NCI-H1092 (cell line): ENCODE data around the gene ZNF740.
"Not testable (repeated sequence)": the region's sequence is repeated elsewhere in the genome, so short reads cannot be mapped to it uniquely, and the experiment has no call there.

ENCODE experiments used
- DNase-seq: peaks from one replicate; lab custom pipeline; 2025; lab: John Stamatoyannopoulos, UW

The ZNF740 gene, protein sequence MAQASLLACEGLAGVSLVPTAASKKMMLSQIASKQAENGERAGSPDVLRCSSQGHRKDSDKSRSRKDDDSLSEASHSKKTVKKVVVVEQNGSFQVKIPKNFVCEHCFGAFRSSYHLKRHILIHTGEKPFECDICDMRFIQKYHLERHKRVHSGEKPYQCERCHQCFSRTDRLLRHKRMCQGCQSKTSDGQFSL

DNA sequence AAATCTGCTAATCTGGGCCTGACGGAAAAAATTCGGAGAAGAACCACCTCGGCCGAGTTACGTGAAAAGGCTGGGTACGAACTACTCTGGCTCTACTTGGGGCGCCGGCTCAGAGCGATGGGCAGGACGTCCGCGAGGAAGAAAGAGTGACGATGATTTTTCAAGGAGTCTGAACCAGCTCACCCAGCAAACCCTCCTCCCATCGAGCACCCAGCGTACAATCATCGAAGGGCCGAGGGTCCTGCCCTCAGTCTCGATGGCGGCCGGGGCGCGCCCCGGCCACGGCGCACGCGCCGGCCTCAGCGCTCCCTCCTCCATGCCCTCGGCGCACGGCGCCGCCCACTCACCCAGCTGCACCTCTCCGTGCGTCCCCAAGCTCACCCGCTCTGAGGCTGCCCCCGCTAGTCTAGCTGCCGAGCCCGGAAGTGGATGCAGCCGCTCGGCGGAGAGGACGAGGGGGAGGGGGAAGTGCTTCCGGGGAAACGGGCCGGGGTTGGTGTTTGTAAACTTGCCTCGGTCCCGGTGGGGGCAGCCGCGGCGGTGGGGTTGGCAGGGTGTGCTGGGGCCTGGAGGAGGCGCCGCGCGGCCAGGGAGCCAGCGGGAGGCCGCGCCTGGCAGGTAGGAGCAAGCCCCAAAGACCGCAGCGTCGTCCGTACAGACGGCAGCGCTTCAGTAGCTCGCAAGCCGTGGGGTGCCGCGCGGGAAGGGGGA is at the start of gene ZNF740, which contains the start of gene CSAD:
ZNF740 (plus strand) TSS at position 503 of the 711 bp plus-strand sequence. CDS start 1,262 bp downstream, outside the sequence.
CSAD (minus strand) TSS at position 706 of the 711 bp plus-strand sequence. CDS start 7,455 bp downstream, outside the sequence.
- DNase-seq, result peak; percentile 91

DNA sequence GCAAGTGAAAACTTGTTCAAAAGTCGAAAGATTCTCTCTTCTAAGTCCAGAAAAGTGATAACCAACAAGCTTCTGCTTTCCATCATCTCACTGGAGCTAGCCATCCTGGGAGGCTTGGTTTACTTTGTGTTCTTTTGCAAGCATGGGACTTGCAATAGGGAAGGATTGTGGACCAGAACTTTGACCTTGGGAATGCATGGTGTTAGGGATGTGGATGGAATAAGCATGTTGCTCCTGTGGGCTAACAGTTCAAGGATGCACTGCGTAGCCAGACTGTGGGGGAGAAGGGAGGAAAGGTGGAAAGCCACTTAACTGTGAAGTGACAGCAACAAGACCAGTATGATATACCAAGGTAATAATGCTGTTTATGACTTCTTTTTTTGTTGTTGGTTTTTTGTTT is 48.7 kb upstream of the ZNF740 start:
- DNase-seq, result no peak

DNA sequence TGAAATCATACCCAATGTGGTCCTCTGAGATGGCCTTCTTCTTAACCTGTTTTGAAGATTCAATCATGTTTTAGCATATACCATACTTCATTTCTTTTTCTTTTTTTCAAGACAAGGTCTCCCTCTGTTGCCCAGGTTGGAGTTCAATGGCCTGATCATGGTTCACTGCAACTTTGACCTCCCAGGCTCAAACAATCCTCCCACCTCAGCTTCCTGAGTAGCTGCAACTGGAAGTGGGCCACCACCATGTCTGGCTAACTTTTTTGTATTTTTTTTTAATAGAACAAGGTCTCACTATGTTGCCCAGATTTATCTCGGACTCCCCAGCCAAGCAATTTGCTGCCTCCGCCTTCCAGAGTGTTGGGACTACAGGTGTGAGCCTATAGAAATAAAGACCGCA is 46.8 kb upstream of the ZNF740 start:
- DNase-seq, result no peak

DNA sequence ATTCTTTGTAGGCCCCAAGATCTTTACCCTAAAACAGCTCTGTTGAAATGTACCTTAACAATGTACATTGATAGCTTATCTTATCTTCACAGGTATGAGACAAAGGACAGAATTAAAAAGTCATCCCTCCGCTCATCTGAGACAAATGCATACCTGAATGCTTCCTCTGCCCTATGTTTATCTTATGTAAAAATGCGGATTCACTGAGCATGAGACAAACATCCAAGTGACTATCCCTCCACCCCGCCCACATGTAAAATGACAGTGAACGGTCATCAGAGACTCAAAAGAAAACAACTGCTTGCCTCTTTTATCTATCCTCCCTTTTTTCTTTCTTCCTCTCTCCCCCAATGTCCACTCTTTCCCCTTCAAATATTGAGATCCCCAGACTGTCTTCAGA is 37.2 kb upstream of the ZNF740 start:
- DNase-seq, result no peak

DNA sequence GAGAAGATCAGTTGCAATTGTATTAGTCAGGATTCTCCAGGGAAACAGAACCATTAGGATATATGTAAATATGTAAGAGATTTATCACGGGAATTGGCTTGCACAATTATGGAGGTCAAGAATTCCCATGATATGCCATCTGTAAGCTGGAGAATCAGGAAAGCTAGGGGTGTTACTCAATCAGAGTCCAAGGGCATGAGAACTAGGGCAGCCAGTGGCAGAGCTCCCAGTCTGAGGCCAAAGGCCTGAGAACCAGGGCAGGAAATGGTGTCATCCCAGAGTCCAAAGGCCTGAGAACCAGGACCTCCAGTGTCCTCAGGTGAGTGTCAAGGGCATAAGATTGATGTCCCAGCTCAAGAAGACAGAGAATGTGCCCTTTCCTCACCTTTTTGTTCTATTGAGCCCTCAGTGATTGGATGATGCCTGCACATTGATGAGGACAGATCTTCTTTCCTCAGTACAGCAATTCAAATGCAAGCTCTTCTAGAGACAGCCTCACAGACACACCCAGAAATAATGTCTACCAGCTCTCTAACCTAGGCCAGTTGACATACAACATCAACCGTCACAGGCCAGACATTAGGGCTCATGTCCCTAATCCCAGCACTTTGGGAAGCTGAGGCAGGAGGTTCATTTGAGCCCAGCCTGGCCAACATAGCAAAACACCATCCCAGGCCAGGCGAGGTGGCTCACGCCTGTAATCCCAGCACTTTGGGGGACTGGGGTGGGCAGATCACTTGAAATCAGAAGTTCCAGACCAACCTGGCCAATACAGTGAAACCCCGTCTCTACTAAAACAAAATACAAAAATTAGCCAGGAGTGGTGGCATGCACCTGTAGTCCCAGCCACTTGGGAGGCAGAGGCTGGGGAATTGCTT is 34.9 kb upstream of the ZNF740 start:
- no peak for DNase-seq

DNA sequence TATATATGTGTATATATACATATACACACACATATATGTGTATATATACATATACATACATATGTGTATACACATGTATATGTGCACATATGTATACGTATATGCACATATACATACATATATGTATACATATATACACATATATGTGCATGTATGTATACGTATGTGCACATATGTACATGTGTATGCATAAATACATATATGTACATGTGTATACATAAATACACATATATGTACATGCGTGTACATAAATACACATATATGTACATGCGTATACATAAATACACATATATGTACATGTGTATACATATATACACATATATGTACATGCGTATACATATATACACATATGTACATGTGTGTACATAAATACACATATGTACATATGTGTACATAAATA is 33.3 kb upstream of the ZNF740 start:
- no peak for DNase-seq

DNA sequence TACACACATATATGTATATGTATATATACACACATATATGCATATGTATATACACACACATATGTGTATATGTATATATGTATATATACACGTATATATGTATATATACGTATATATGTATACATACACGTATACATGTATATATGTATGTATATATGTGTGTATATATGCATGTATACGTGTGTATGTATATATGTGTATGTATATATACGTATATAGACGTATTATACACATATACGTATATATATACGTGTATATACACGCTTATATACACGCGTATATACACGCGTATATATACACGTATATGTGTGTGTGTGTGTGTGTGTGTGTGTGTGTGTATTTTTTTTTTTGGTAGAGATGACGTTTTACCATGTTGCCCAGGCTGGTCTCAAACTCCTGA is 32.9 kb upstream of the ZNF740 start:
- no peak for DNase-seq

DNA sequence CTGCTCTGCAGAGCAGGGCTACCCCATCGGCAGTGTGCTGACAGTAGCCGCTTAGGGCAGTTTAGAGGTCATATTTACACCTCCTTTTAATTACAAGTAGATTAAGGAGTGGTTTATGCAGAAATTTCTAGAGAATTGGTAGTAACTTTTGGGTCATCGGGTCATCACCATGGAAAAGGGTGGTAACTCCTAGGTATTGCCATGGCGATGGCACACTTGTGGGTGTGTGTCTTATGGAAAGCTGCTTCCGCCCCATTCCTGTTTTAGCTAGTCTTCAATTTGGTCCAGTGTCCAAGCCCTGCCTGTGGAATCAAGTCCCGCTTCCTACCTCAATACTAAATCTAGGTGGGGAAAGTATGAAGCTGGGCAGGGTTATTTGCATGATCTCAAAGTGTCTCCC is 29.5 kb upstream of the ZNF740 start:
- DNase-seq, result no peak

DNA sequence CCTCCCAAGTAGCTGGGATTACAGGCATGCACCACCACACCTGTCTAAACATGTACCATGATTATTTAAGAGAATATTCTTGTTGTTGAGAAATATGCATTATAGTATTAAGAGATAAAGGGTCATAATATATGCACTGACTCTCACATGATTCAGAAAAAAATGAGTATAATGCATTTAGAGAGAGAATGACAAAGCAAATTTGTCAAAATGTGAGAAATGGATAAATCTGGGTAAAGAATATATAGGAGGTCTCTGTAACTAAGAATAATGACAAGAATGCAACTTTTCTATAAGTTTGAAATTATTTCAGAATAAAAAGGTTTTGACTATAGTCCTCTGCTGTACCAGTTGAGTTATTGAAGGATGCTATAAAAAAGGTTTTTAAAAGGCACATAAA is 28.1 kb upstream of the ZNF740 start:
- DNase-seq, result no peak

DNA sequence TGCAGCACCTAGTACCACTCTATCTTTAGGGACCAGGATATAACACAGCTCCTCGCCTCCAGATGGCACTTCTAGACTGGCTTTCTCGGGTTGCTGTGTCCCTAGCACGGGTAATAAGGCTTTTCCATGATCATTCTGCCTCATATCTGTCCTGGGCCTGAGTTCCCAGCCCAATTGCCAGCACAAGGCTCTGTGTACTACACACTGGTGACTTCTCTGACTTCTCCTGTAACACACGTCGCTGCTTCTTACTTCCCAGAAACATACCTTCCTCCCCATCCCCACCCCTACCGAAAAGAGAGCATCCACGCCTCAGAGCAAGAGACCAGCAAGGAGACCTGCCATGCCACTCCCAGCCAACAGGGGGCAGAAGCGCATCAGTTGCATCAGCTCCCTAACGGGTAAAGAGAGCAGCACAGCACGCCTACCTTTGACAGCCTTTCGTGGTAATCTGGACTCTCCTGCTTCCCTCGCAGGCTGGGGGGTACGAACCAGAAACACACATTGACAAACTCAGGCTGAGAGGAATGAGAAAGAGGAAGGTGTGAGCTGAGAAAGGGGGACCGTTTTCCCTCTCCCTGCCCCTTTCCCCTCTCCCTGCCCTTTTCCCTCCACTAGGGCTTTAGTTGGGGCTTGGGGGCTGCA is 21.2 kb upstream of the ZNF740 start:
- peak; percentile 55 for DNase-seq

DNA sequence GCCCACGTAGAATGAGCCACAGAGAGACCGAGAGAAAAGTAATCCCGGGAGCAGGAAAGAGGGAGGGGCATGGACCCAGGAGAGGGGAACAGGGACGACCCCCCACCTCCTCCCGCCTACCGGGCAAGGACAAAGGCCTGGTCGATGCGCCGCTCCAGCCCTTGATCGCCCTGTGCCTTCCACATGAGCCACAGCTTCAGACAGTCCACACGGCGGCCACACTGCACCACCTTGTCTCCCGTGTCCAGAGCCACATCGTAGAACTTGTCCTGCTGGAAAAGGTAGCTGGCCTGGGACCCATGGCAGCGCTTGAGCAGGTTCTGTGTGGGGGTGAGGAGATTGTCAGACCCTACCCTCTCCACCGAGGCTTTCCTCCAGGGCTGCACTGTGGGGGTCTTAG is 20.5 kb upstream of the ZNF740 start:
- DNase-seq, result no peak

DNA sequence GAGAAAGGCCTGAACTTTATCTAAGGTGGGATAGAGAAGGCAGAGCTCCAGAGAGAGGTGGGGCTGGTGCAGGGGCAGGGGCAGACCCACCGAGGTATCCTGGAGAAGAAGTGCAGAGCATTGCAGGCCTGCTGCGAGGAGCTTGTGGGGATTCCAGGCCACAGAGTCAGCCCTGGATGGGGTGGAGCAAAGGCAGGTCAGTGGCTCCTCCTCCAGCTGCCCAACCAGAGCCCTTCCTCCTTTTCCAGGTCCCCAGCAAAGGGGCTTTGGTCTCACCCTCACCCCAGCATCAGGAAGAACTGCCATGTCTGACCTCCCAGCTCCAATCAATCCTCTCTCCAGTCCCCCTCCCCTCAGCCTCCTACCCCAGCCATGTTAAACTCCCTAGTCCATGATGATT is 19.8 kb upstream of the ZNF740 start:
- no peak for DNase-seq

DNA sequence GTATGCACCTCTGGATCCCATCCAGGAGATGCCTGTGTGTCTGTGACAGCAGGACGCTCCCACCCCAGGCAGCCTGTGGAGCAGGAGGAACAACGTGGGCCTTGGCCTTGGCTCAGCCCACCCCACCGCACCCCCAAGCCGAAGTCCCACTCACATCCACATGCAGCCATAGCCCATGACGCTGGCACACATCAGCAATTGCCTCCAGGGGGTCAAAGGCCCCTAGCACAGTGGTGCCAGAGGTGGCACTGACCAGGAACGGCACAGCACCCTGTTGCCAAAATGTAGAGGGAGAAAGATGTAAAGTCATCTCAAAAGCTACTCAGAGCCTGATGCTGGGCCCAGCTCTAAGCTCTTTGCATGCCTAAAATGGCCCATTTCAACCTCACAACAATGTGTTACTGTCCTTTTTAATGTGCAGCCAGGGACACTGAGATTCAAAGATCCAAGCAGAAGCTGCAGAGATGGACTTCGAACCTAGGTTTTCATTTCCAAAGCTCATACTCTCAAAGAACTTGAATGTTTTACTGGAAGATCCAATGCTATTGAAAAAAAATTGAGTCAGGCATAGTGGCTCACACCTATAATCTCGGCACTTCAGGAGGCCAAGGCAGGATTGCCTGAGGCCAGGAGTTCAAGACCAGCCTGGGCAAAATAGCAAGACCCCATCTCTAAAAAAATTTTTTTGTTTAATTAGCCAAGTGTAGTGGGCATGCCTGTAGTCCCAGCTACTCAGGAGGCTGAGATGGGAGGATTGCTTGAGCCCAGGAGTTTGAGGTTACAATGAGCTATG is 19.2 kb upstream of the ZNF740 start:
- no peak for DNase-seq

DNA sequence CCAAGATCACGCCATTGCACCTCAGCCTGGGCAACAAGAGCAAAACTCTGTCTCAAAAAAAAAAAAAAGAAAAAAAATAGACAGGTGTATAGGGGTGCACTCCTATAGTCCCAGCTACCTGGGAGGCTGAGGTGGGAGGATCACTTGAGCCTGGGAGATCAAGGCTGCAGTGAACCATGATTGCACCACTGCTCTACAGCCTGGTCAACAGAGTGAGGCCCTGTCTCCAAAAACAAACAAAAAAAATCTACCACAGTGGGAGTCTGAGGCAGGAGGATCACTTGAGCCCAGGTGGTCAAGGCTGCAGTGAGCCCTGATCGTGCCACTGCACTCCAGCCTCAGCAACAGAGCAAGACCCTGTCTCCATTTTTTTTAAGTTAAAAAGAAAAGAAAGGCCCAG is 17.5 kb upstream of the ZNF740 start:
- not testable (repeated sequence) for DNase-seq

DNA sequence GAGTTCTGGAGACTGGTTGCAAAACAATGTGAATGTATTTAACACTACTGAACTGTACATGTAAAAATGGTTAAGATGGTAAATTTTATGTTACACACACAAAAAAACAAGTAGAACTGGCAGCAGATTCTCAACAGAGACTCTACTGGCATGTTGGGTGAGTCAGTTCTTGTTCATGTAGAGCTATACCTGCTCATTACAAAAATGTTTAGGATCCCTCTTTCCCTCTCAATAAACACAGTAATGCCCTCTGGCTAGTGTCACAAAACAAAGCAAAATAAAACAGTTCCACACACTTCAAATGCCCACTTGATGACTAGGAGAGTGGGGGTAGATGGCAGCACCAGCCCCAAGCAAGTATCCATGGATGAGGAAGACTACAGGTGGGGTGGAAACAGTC is 13.7 kb upstream of the ZNF740 start:
- DNase-seq, result no peak

DNA sequence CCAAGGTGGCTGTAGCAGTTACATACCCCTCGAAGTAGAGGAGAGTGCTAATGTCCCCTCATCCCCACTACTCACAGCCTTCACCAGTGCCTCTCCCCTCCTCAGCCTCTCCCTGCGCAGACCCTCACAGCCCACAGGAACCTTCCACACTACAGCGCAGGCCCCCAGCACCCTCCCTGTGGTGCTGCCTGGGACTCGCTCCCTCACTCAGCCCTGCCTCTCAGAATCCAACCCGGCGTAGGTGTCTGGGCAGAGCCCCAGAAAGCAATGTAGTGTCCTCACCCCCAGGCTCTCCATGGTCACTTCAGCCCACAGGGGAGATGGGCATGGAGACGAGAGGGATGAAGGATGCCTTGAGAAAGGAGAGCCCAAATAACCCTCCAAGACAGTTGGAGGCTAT is 10.9 kb upstream of the ZNF740 start:
- no peak for DNase-seq

DNA sequence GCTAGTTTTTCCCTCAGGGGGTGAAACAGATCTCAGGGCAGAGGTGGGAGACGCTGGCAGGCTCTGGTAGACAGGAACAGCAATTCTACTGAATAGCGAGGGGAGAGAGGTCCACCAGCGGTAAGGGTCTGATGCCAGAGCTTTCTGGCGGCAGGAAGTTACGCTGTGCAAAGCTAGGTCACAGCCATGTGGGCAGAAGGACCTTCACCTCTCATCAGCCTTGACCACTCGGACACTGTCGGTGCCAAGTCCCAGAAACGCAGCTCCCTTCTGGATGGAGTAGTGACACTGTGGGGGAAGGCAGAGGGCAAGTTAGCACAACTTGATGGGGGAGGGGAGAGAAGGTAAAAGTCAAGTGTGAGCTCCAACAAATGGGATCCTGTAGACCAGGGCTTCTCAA is 10.3 kb upstream of the ZNF740 start:
- no peak for DNase-seq

DNA sequence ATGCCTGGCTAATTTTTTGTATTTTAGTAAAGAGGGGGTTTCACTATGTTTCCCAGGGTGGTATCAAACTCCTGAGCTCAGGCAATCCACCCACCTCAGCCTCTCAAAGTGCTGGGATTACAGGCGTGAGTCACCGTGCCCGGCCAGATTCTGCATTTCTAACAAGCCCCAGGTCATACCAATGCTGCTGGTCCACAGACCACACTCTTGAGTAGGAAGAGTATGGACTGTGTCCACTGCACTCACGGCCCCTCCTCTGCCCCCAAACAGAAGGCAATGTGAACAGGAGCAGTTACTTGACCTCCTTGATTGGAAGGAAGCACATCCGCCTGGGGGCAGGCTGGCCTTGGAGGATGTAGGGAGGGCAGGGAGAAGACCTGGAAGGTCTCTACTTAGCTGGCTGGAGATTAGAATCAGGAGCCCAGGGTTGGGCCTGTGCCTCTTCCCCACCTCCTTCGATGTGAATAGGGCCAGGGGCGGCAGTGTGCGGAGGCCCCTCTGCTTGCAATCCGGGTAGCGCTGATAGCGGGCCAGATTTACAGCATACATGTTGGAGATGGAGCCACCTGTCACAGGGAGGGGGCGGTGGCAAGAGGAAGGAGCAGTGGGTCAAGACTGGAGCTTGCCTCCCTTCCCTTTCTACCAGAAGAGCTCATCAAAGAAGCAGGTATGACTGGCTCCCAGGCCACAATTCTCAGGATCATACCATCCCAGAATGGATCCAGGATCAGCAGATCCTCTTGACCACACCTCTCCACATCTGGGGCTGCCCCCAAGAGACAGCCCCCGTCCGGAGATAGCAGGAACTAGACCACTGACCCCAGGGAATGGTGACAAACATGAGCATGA is 9.4 kb upstream of the ZNF740 start:
- no peak for DNase-seq

DNA sequence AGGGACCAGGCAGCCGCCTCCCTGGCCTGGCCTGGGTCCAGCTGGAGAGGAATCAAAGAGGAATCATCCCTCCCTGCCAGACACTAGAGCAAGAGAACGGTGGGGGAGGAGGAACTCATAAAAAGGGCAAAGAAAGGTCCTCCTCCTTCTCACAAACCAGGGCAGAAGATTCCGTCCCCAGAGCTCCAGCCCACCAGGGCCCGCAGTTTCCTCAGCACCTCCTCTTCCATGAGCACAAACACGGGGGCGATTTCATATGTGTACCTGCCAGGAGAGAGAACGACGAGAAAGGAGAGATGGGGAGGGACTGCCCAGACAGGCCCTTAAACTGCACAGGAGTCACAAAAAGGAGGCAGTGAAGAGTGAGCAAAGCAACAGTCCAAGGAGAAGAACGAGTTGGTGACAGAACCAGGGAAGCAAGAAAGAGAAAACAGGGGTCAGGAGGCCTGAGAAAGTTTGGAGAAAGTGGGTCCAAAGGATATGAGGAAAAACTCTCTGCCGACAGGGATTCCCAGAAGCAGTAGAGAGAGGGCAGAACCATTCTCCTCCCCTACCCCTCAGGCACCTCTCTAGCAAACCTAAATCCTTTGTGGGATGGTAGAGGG is 8.7 kb upstream of the ZNF740 start:
- DNase-seq, result no peak

DNA sequence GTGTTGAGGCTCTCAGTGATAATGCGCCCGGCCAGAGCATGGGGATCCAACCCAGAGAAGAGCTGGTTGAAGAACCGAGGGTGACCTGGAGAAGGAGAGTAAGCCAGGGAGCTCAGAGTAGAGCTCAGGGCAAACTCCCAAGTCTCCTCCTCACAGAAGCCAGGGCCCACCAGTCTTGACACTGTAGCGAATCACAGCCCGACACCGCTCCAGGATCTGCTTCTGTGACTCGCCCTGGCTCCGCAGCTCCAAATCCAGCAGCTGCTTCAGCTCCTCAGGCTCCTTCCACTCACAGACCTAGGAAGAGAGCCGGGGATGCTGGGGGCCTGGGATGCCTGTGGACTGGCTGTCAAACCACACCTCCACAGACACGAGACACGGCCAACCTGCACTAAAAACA is 8.2 kb upstream of the ZNF740 start:
- no peak for DNase-seq
